Measurements from ENCODE around the gene CYP2D6. TPM values are rescaled to one million over a fixed set of nuclear protein-coding genes. Genes with fewer than 3 reads are reported as not detected.

Gene CYP2D6
- total and polyA plus RNA-seq, 2 experiments from 2014 or later = 0.15 TPM; not detected in 1

DNA sequence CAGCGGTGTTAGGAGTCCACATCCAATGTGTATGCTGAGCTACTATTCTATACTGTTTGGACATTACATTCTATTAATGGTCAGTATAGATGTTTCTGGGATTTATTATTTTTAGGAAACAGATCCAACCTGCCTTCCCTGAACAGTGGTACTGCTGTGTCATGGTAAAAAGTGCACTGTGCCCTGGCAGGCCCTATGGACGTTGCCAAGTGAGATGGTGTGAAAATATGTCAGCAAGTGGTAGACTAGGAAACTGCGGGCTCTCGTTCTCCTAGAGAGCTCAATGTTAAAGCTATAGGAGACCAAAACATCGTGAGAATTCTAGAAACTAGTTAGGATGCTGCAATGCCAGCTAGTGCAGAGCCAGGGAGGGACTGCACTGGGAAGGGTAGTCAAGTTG lies 26.0 kb upstream of the CYP2D6 start:
- Histone ChIP-seq H3K79me2 (ENCODE audit: insufficient read depth) (no peaks in the 10 kb centered on the region), H3K4me2 (ENCODE audit: unreplicated experiment) (no peak overlapping the region), H3K4me3 (no peak overlapping the region), H3K36me3 (ENCODE audit: low read depth) (0 out of 2 replicates have a peak, but pooled peaks cover 3% of the 10 kb centered on the region), H3K9me2 (ENCODE audit: insufficient read depth) (no peaks in the 10 kb centered on the region), H4K20me1 (ENCODE audit: insufficient read depth) (no peaks in the 10 kb centered on the region), H3K27me3 (replicated peaks; ENCODE audit: insufficient read depth) (no peaks in the 10 kb centered on the region), H3K9me3 (ENCODE audit: low read depth) (no peaks in the 10 kb centered on the region), H2AFZ (no peak overlapping the region), H3K27ac (no peak overlapping the region), H3K4me1 (ENCODE audit: insufficient read depth) (no peaks in the 10 kb centered on the region), H3K9ac (no peak overlapping the region), H3F3A (ENCODE audit: insufficient read depth) (no peaks in the 10 kb centered on the region)
- WGBS, 2 experiments (ENCODE audit: low coverage in 1 of 2, low lambda C conversion rate in 2 of 2, missing lambda C conversion rate in 2 of 2) = 73 to 77% methylated on average over 5 of the region's 5 CpGs
- no peak for DNase-seq
- no peak for TF ChIP-seq EZH2phosphoT487 (IDR thresholded peaks at IDR 0.05; ENCODE audit: insufficient read depth, low read depth)
- TF ChIP-seq EZH2 (IDR thresholded peaks at IDR 0.05; ENCODE audit: insufficient read depth, poor library complexity, severe bottlenecking) = no peak
- in situ Hi-C loops (cut with MboI) = no loop called here

DNA sequence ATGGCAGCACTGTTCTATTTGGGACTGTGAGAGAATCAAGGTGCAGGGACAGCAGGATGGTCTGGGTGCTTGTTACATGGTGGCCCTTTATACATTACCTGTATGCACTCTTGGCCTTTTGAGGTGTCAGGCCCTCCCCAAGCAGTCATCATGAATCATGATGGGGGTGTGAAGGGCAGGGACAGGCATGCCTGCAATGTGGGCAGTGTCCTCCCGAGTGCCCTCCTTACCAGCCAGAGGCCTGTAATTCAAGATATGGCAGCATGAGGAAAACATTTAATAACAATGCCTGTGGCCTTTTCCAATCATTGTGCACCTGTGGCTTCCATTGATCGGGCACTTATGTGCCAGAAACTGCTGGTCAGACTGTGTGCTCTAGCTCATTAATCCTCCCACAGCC lies 25.5 kb upstream of the CYP2D6 start:
- WGBS, 2 experiments (ENCODE audit: low coverage in 1 of 2, low lambda C conversion rate in 2 of 2, missing lambda C conversion rate in 2 of 2) = 95 to 98% methylated on average over 2 of the region's 2 CpGs
- Histone ChIP-seq H3K27me3 (replicated peaks; ENCODE audit: insufficient read depth) (no peaks in the 10 kb centered on the region), H3K9ac (no peak overlapping the region), H3K36me3 (ENCODE audit: low read depth) (0 out of 2 replicates have a peak, but pooled peaks cover 3% of the 10 kb centered on the region), H3K4me3 (no peak overlapping the region), H3F3A (ENCODE audit: insufficient read depth) (no peaks in the 10 kb centered on the region), H3K9me3 (ENCODE audit: low read depth) (no peaks in the 10 kb centered on the region), H3K4me1 (ENCODE audit: insufficient read depth) (no peaks in the 10 kb centered on the region), H3K27ac (no peak overlapping the region), H3K79me2 (ENCODE audit: insufficient read depth) (no peaks in the 10 kb centered on the region), H3K4me2 (ENCODE audit: unreplicated experiment) (no peak overlapping the region), H3K9me2 (ENCODE audit: insufficient read depth) (no peaks in the 10 kb centered on the region), H4K20me1 (ENCODE audit: insufficient read depth) (no peaks in the 10 kb centered on the region), H2AFZ (no peak overlapping the region)
- TF ChIP-seq EZH2 (IDR thresholded peaks at IDR 0.05; ENCODE audit: insufficient read depth, poor library complexity, severe bottlenecking) = no peak
- TF ChIP-seq EZH2phosphoT487 (IDR thresholded peaks at IDR 0.05; ENCODE audit: insufficient read depth, low read depth) = no peak
- DNase-seq = no peak
- in situ Hi-C loops (cut with MboI) = no loop called here

DNA sequence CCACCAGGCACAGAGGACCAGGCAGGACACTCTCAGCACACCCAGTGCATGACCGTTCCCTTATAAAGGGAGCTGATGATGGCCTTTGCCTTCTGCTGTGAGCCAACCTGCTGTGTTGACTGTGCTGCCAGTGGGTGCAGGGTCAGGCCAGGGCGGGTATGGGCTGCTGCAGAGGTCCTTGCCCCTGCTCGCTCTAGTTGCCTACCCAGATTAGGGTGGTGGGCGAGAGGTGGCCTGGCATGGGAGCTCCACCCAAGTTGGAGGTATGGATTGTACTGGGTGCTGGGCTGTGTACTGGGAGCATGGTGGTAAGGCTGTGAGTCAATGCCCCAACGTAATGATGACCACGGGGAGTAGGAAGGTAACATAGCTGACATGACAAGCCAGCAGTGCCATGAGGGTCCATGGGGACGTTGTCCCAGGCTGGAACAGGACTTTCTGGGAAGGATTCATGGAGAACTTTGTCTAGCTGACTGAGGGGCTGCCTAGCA lies 24.5 kb upstream of the CYP2D6 start:
- Histone ChIP-seq H3K9ac (no peak overlapping the region), H3K4me1 (ENCODE audit: insufficient read depth) (no peaks in the 10 kb centered on the region), H3K79me2 (ENCODE audit: insufficient read depth) (no peaks in the 10 kb centered on the region), H3K9me3 (ENCODE audit: low read depth) (no peaks in the 10 kb centered on the region), H3K36me3 (ENCODE audit: low read depth) (0 out of 2 replicates have a peak, but pooled peaks cover 3% of the 10 kb centered on the region), H2AFZ (no peak overlapping the region), H3K4me3 (no peak overlapping the region), H3K9me2 (ENCODE audit: insufficient read depth) (no peaks in the 10 kb centered on the region), H4K20me1 (ENCODE audit: insufficient read depth) (no peaks in the 10 kb centered on the region), H3K27me3 (replicated peaks; ENCODE audit: insufficient read depth) (no peaks in the 10 kb centered on the region), H3F3A (ENCODE audit: insufficient read depth) (no peaks in the 10 kb centered on the region), H3K4me2 (ENCODE audit: unreplicated experiment) (no peak overlapping the region), H3K27ac (no peak overlapping the region)
- TF ChIP-seq EZH2phosphoT487 (IDR thresholded peaks at IDR 0.05; ENCODE audit: insufficient read depth, low read depth) = no peak
- TF ChIP-seq EZH2 (IDR thresholded peaks at IDR 0.05; ENCODE audit: insufficient read depth, poor library complexity, severe bottlenecking) = no peak
- WGBS, 2 experiments (ENCODE audit: low coverage in 1 of 2, low lambda C conversion rate in 2 of 2, missing lambda C conversion rate in 2 of 2) = 89 to 93% methylated on average over 7 of the region's 7 CpGs
- no peak for DNase-seq
- in situ Hi-C loops (cut with MboI) = no loop called here

DNA sequence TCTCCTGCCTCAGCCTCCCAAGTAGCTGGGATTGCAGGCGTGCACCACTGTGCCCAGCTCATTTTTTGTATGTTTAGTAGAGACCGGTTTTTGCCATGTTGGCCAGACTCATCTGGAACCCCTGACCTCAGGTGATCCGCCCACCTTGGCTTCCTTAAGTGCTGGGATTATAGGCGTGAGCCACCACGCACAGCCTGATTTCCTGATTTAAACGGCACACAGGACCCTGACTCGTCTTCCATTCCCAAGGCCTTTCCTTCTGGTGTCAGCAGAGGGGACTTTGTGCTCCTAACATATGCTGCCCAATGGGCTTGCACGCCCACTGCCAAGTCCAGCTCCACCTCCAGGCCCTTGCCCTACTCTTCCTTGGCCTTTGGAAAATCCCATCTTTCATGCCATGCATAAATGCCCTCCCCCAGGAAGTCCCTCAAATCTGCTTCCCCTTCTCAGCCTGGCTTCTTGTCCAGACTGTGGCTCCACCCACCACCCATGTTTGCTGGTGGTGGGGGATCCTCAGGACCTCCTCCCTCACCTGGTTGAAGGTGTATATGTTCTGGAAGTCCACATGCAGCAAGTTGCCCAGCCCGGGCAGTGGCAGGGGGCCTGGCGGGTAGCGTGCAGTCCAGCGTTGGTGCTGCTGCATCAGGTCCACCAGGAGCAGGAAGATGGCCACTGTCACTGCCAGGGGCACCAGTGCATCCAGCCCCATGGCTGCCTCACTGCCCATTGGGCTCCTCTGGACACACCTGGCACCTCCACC lies 23.9 kb upstream of the CYP2D6 start:
- Histone ChIP-seq H3K9me3 (ENCODE audit: low read depth) (no peaks in the 10 kb centered on the region), H3F3A (ENCODE audit: insufficient read depth) (no peaks in the 10 kb centered on the region), H2AFZ (no peak overlapping the region), H3K79me2 (ENCODE audit: insufficient read depth) (no peaks in the 10 kb centered on the region), H3K36me3 (ENCODE audit: low read depth) (0 out of 2 replicates have a peak, but pooled peaks cover 3% of the 10 kb centered on the region), H3K27ac (no peak overlapping the region), H3K9ac (no peak overlapping the region), H4K20me1 (ENCODE audit: insufficient read depth) (no peaks in the 10 kb centered on the region), H3K27me3 (replicated peaks; ENCODE audit: insufficient read depth) (no peaks in the 10 kb centered on the region), H3K4me2 (ENCODE audit: unreplicated experiment) (no peak overlapping the region), H3K4me3 (no peak overlapping the region), H3K9me2 (ENCODE audit: insufficient read depth) (no peaks in the 10 kb centered on the region), H3K4me1 (ENCODE audit: insufficient read depth) (no peaks in the 10 kb centered on the region)
- no peak for DNase-seq
- no peak for TF ChIP-seq EZH2phosphoT487 (IDR thresholded peaks at IDR 0.05; ENCODE audit: insufficient read depth, low read depth)
- no peak for TF ChIP-seq EZH2 (IDR thresholded peaks at IDR 0.05; ENCODE audit: insufficient read depth, poor library complexity, severe bottlenecking)
- WGBS, 2 experiments (ENCODE audit: low coverage in 1 of 2, low lambda C conversion rate in 2 of 2, missing lambda C conversion rate in 2 of 2) = 98 to 99% methylated on average over 12 of the region's 12 CpGs
- in situ Hi-C loops (cut with MboI) = no loop called here
